ENCODE data around the gene WWOX. TPM values are rescaled to one million over a fixed set of nuclear protein-coding genes. Genes with fewer than 3 reads are reported as not detected.

The WWOX gene
- polyA plus RNA-seq, 1 donor (not counting 4 experiments of a cell fraction or from before 2014, with no cell fraction given), result 5.1 TPM

DNA sequence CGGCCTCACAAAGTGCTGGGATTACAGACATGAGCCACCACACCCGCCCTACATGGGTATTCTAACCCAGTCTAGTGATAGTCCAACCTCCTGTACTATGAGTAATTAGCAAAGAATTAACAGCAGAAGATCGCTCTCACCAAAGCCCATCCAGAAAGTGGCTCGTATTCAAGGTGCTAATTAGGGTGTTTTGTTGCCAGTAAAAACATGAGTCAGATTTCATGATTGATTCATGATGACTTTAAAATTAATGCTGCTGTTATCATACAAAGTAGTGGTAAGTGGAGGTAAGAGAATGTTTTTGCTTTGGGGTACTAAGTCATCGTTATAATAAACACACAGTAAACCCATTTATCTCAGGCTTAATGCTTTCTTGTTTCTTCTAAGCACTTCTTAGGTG, 428.8 kb downstream of the WWOX start:
- Histone ChIP-seq H3K79me2 (ENCODE audit: control insufficient read depth, insufficient read depth, low read length) (no peaks in the 10 kb centered on the region), H3K4me3 (ENCODE audit: control insufficient read depth in 2 of 3, extremely low read depth in 1 of 3, insufficient read depth in 2 of 3, low read depth in 1 of 3, low read length in 3 of 3) (no peak overlapping the region), H3K27me3 (ENCODE audit: control insufficient read depth, extremely low read depth, insufficient read depth, low read length) (no peaks in the 10 kb centered on the region), H3K36me3 (ENCODE audit: control insufficient read depth in 2 of 2, extremely low read depth in 1 of 2, insufficient read depth in 2 of 2, low read length in 2 of 2) (no peaks in the 10 kb centered on the region), H3K9me3 (ENCODE audit: control insufficient read depth, low read depth, low read length) (no peaks in the 10 kb centered on the region), H3K4me1 (ENCODE audit: control insufficient read depth, extremely low read depth, insufficient read depth, low read length) (peaks cover 6% of the 10 kb centered on the region), H3K27ac (ENCODE audit: control insufficient read depth, insufficient read depth, low read length) (peak overlapping the region; percentile 31), H3K9me1 (ENCODE audit: control insufficient read depth, extremely low read depth, insufficient read depth, low read length) (no peaks in the 10 kb centered on the region), H3K4me2 (ENCODE audit: control insufficient read depth, extremely low read depth, insufficient read depth, low read depth, low read length) (peak overlapping the region; percentile 52), H4K20me1 (ENCODE audit: control insufficient read depth, extremely low read depth, insufficient read depth, low read length) (no peaks in the 10 kb centered on the region), H2AFZ (ENCODE audit: control insufficient read depth, low read length) (no peak overlapping the region), H3K9ac (ENCODE audit: control insufficient read depth, extremely low read depth, insufficient read depth, low read length) (no peak overlapping the region)
- TF ChIP-seq EZH2 (IDR thresholded peaks at IDR 0.05; ENCODE audit: low read length), result no peak
- TF ChIP-seq, protein P1, sequence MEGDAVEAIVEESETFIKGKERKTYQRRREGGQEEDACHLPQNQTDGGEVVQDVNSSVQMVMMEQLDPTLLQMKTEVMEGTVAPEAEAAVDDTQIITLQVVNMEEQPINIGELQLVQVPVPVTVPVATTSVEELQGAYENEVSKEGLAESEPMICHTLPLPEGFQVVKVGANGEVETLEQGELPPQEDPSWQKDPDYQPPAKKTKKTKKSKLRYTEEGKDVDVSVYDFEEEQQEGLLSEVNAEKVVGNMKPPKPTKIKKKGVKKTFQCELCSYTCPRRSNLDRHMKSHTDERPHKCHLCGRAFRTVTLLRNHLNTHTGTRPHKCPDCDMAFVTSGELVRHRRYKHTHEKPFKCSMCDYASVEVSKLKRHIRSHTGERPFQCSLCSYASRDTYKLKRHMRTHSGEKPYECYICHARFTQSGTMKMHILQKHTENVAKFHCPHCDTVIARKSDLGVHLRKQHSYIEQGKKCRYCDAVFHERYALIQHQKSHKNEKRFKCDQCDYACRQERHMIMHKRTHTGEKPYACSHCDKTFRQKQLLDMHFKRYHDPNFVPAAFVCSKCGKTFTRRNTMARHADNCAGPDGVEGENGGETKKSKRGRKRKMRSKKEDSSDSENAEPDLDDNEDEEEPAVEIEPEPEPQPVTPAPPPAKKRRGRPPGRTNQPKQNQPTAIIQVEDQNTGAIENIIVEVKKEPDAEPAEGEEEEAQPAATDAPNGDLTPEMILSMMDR (optimal IDR thresholded peaks at IDR 0.05 in 1 of 3, IDR thresholded peaks at IDR 0.05 in 1 of 3, conservative IDR thresholded peaks at IDR 0.05 in 1 of 3; ENCODE audit: extremely low read depth in 1 of 3, insufficient read depth in 2 of 3, low read length in 3 of 3), result no peak
- dilution Hi-C loops (cut with MboI; ENCODE audit: extremely low pct_ligation_motif_present, low sequenced_read_pairs), result no loop called here
- FAIRE-seq (peak; percentile 83), DNase-seq (ENCODE audit: low read depth, low spot score) (peak; percentile 61)

DNA sequence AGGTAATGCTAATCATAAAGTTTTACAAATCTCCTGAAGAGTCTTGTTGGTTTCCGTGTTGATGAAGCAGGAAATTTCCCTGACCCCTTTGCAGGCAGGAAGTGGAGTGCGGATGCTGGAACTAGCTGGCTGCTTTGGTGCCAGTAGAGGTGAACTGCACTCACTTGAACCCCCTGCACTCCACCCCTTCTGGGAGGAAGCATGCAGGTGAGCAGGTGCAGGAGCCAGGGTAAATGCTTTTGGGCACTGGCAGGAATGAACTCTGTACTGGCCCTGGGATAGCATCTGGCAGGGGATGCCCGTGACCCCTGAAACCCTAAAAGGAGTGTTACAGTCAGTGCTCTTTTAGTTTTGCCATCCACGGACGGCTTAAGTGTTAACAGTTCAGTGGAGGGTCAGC, 430.4 kb downstream of the WWOX start:
- Histone ChIP-seq H3K79me2 (ENCODE audit: control insufficient read depth, insufficient read depth, low read length) (no peaks in the 10 kb centered on the region), H3K4me2 (ENCODE audit: control insufficient read depth, extremely low read depth, insufficient read depth, low read depth, low read length) (no peak overlapping the region), H3K4me1 (ENCODE audit: control insufficient read depth, extremely low read depth, insufficient read depth, low read length) (peaks cover 6% of the 10 kb centered on the region), H3K9me3 (ENCODE audit: control insufficient read depth, low read depth, low read length) (no peaks in the 10 kb centered on the region), H3K9me1 (ENCODE audit: control insufficient read depth, extremely low read depth, insufficient read depth, low read length) (no peaks in the 10 kb centered on the region), H3K4me3 (ENCODE audit: control insufficient read depth in 2 of 3, extremely low read depth in 1 of 3, insufficient read depth in 2 of 3, low read depth in 1 of 3, low read length in 3 of 3) (no peak overlapping the region), H2AFZ (ENCODE audit: control insufficient read depth, low read length) (no peak overlapping the region), H3K27ac (ENCODE audit: control insufficient read depth, insufficient read depth, low read length) (no peak overlapping the region), H3K27me3 (ENCODE audit: control insufficient read depth, extremely low read depth, insufficient read depth, low read length) (no peaks in the 10 kb centered on the region), H3K36me3 (ENCODE audit: control insufficient read depth in 2 of 2, extremely low read depth in 1 of 2, insufficient read depth in 2 of 2, low read length in 2 of 2) (no peaks in the 10 kb centered on the region), H4K20me1 (ENCODE audit: control insufficient read depth, extremely low read depth, insufficient read depth, low read length) (no peaks in the 10 kb centered on the region), H3K9ac (ENCODE audit: control insufficient read depth, extremely low read depth, insufficient read depth, low read length) (no peak overlapping the region)
- TF ChIP-seq, protein P1 (optimal IDR thresholded peaks at IDR 0.05 in 1 of 3, IDR thresholded peaks at IDR 0.05 in 1 of 3, conservative IDR thresholded peaks at IDR 0.05 in 1 of 3; ENCODE audit: extremely low read depth in 1 of 3, insufficient read depth in 2 of 3, low read length in 3 of 3), result no peak
- TF ChIP-seq EZH2 (IDR thresholded peaks at IDR 0.05; ENCODE audit: low read length), result no peak
- DNase-seq (ENCODE audit: low read depth, low spot score) (no peak), FAIRE-seq (no peak)
- dilution Hi-C loops (cut with MboI; ENCODE audit: extremely low pct_ligation_motif_present, low sequenced_read_pairs), result no loop called here

Measured in keratinocyte (primary cell).